NB4 (cell line): ENCODE data around the gene MBD5.

Experiments used
- DNase-seq: peaks from one replicate; pipeline ENCODE4 v3.0.0; 2010; ENCODE audit warnings: low read depth
- H3K4me3 ChIP-seq: one replicate; pipeline ENCODE4 v1.5.1; 2011; ENCODE audit warnings: mild to moderate bottlenecking, low read depth, low read length, moderate library complexity
- CTCF ChIP-seq: IDR thresholded peaks from one replicate; pipeline ENCODE4 v1.5.1; 2012; ENCODE audit warnings: low read depth, low read length
- MAX ChIP-seq: IDR thresholded peaks from 2 replicates; pipeline ENCODE4 v1.6.1; 2011; ENCODE audit warnings: low read depth, low read length
- MYC ChIP-seq: IDR thresholded peaks from 2 replicates; pipeline ENCODE4 v1.6.1; 2011; ENCODE audit warnings: low read depth, low read length
- POLR2A ChIP-seq: IDR thresholded peaks from 2 replicates; pipeline ENCODE4 v1.6.1; 2011; ENCODE audit warnings: mild to moderate bottlenecking; ENCODE audit not compliant: insufficient read length; ENCODE audit errors: extremely low read depth

MBD5 gene

GRCh38 chr2:148519013-148519412 is 498.1 kb downstream of the MBD5 start:
- no peak overlapping the region for H3K4me3 ChIP-seq
- no peak for DNase-seq
- TF ChIP-seq MAX (no peak), CTCF (no peak), MYC (no peak), POLR2A (no peak)

- no peak overlapping the region for H3K4me3 ChIP-seq
- no peak for TF ChIP-seq MAX
- TF ChIP-seq MYC, result no peak
- TF ChIP-seq CTCF, result no peak
- TF ChIP-seq POLR2A, result no peak
- DNase-seq, result no peak
Observed at GRCh38 chr2:148521181-148521580, 500.3 kb downstream of the MBD5 start.

- H3K4me3 ChIP-seq, result no peak overlapping the region
- TF ChIP-seq CTCF (no peak), MYC (no peak), MAX (no peak), POLR2A (no peak)
- no peak for DNase-seq
Observed at GRCh38 chr2:148523315-148523714, 502.4 kb downstream of the MBD5 start.

- DNase-seq, result no peak
- no peak overlapping the region for H3K4me3 ChIP-seq
- TF ChIP-seq MAX (no peak), CTCF (no peak), POLR2A (no peak), MYC (no peak)
Observed at GRCh38 chr2:148524519-148524919, 503.6 kb downstream of the MBD5 start.

GRCh38 chr2:148525130-148525529 is 504.2 kb downstream of the MBD5 start:
- H3K4me3 ChIP-seq, result no peak overlapping the region
- no peak for DNase-seq
- TF ChIP-seq MYC (no peak), MAX (no peak), POLR2A (no peak), CTCF (no peak)
